ENCODE measurements around the gene SLC12A9. TPM values are rescaled to one million over a fixed set of nuclear protein-coding genes. Genes with fewer than 3 reads are reported as not detected.

SLC12A9 gene
- polyA plus RNA-seq, 1 experiment, result 23.1 TPM

DNA sequence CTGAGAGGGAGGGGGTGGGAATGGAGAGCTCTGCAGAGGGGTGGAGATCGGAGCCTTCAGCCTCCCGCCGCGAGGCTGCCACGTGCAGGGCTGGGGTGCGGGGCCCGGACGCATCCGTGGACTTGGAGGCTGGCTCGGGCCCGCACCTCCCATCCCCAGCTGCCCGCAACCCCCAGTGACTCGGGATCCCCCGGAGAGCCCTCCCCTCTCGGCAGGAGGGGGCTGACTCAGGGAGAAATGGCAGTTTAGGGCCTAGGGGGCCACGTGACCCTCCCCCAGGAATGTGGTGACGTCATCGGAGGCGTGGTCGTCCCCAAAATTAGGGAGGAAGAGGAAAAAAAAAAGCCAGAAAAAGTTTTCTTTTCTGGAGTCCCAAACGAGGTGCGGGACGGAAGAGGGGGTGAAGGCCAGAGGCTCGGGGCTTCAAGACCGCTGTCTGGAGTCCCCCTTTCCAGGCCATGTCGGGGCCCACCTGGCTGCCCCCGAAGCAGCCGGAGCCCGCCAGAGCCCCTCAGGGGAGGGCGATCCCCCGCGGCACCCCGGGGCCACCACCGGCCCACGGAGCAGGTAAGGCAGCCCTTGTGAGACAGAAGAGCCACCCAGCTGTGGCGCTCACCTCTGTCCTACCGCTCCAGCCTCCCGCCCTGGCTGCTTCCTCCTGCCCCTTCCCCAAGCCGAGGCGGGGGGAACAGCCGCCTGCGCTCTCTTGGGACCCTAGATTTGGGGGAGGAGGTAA lies 14.7 kb downstream of the SLC12A9 start, which contains the start of gene TRIP6:
Gene TRIP6 (plus strand): TSS at position 348 of the 736 bp plus-strand sequence. CDS start 111 bp downstream, at position 459.
- H3K27me3 ChIP-seq (ENCODE audit: control insufficient read depth, insufficient read depth, low read length), result no peaks in the 10 kb centered on the region
- peaks cover 24% of the 10 kb centered on the region for H3K36me3 ChIP-seq (ENCODE audit: control insufficient read depth, insufficient read depth, low read length)
- TF ChIP-seq, protein P1, sequence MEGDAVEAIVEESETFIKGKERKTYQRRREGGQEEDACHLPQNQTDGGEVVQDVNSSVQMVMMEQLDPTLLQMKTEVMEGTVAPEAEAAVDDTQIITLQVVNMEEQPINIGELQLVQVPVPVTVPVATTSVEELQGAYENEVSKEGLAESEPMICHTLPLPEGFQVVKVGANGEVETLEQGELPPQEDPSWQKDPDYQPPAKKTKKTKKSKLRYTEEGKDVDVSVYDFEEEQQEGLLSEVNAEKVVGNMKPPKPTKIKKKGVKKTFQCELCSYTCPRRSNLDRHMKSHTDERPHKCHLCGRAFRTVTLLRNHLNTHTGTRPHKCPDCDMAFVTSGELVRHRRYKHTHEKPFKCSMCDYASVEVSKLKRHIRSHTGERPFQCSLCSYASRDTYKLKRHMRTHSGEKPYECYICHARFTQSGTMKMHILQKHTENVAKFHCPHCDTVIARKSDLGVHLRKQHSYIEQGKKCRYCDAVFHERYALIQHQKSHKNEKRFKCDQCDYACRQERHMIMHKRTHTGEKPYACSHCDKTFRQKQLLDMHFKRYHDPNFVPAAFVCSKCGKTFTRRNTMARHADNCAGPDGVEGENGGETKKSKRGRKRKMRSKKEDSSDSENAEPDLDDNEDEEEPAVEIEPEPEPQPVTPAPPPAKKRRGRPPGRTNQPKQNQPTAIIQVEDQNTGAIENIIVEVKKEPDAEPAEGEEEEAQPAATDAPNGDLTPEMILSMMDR (IDR thresholded peaks at IDR 0.05; ENCODE audit: insufficient read depth, low read depth, low read length), result no peak
- POLR2A ChIA-PET, result interaction anchor here (0.5 to 0.8 kb wide), 2 partner anchors 23 to 24 kb away, joined by 3 to 6 read pairs; partner anchors contain the start of gene UFSP1
- peak; percentile 65 for DNase-seq (ENCODE audit: low read depth)
- H3K4me3 ChIP-seq (ENCODE audit: low read depth, low read length), result peak within 1 kb of the TSS; percentile 100
- CTCF ChIA-PET, result interaction anchor here (0.8 to 2.0 kb wide), 3 partner anchors 15 to 162 kb away, joined by 3 to 5 read pairs (median 3); partner anchors contain the start of genes POP7 and SLC12A9

DNA sequence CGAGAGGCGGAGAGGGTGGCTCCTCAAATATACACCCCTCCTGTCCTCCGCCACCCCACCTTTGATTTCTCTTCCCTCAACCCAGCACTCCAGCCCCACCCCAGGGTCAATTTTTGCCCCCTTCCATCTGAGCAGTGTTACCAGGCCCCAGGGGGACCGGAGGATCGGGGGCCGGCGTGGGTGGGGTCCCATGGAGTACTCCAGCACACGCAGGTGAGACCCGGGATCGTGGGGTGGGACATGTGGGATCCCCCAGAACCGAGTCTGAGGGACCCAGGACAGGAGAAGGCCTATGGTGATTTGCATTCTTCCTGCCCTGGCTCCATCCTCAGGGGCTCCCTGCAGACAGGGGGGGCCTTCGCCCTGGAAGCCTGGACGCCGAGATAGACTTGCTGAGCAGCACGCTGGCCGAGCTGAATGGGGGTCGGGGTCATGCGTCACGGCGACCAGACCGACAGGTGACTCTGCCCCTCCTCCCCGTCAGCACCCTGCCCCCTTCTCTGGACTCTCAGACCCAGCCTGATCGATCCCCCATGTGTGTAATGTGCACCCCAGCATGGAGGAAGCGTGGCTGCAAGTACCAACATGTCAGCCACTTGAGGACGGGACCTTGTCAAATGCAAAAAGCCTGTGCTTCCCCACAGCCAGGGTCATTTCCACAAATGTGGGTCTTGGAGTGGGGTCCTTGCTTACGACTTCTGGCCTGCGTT lies 15.4 kb downstream of the SLC12A9 start:
- CTCF ChIA-PET, result interaction anchor here (2.0 kb wide), 1 partner anchor 16 kb away, joined by 5 read pairs; the partner anchor contains the start of gene SLC12A9
- Histone ChIP-seq H3K27me3 (ENCODE audit: control insufficient read depth, insufficient read depth, low read length) (no peaks in the 10 kb centered on the region), H3K4me3 (ENCODE audit: low read depth, low read length) (peak overlapping the region; percentile 100), H3K36me3 (ENCODE audit: control insufficient read depth, insufficient read depth, low read length) (peaks cover 28% of the 10 kb centered on the region)
- POLR2A ChIA-PET, result no interaction called here
- TF ChIP-seq, protein P1 (IDR thresholded peaks at IDR 0.05; ENCODE audit: insufficient read depth, low read depth, low read length), result no peak
- DNase-seq (ENCODE audit: low read depth), result no peak

DNA sequence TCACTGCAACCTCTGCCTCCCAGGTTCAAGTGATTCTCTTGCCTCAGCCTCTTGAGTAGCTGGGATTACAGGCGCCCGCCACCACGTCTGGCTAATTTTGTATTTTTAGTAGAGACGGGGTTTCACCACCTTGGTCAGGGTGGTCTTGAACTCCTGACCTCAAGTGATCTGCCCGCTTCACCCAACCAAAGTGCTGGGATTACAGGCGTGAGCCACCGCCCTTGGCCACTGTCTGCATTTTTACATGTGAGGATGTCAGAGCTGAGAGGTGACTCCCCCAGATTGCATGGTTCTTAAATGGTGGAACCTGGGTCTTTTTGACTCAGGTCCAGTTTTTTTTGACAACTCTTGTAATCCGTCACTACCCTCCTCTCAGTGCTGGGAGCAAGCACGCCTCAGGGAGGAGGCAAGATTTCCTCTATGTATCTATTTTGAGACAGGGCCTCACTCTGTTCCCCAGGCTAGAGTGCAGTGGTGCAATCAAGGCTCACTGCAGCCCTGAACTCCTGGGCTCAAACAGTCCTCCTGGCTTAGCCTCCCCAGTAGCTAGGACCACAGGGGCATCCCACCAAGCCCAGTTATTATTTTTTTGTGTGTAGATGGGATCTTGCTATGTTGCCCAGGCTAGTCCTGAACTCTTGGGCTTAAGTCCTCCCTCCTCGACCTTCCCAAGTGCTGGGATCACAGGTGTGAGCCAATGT lies 21.2 kb downstream of the SLC12A9 start:
- H3K4me3 ChIP-seq (ENCODE audit: low read depth, low read length), result no peak overlapping the region
- H3K36me3 ChIP-seq (ENCODE audit: control insufficient read depth, insufficient read depth, low read length), result peaks cover 33% of the 10 kb centered on the region
- POLR2A ChIA-PET, result no interaction called here

DNA sequence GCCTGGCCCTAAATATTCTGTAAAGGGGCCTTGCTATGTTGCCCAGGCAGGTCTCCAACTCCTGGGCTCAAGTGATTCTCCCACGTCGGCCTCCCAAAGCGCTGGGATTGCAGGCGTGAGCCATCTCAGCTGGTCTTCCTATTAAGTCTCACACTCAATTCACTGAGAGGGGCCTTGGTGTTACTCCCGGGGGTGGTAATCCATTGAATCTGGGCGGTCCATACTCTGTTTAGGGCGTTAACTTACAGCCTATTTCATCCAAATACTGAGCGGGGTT lies 21.7 kb downstream of the SLC12A9 start:
- H3K36me3 ChIP-seq (ENCODE audit: control insufficient read depth, insufficient read depth, low read length), result peaks cover 33% of the 10 kb centered on the region
- POLR2A ChIA-PET, result no interaction called here

More for the DNA sequence above, 21.2 kb downstream of the SLC12A9 start:
- TF ChIP-seq, protein P1 (IDR thresholded peaks at IDR 0.05; ENCODE audit: insufficient read depth, low read depth, low read length), result no peak
- H3K27me3 ChIP-seq (ENCODE audit: control insufficient read depth, insufficient read depth, low read length), result no peaks in the 10 kb centered on the region
- CTCF ChIA-PET, result no interaction called here
- no peak for DNase-seq (ENCODE audit: low read depth)

More for the DNA sequence above, 21.7 kb downstream of the SLC12A9 start:
- Histone ChIP-seq H3K4me3 (ENCODE audit: low read depth, low read length) (peak overlapping the region; percentile 56), H3K27me3 (ENCODE audit: control insufficient read depth, insufficient read depth, low read length) (no peaks in the 10 kb centered on the region)
- CTCF ChIA-PET, result no interaction called here
- TF ChIP-seq, protein P1 (IDR thresholded peaks at IDR 0.05; ENCODE audit: insufficient read depth, low read depth, low read length), result no peak
- DNase-seq (ENCODE audit: low read depth), result no peak

Measured in BJ (cell line).